ENCODE measurements around the gene MXRA8. TPM values are rescaled to one million over a fixed set of nuclear protein-coding genes. Genes with fewer than 3 reads are reported as not detected.

Gene MXRA8
- total and polyA plus RNA-seq, 8 donors: 23.3 to 203 (median 42.9) TPM

- Histone ChIP-seq H3K4me1 (peaks cover 26 to 41% (median 38%) of the 10 kb centered on the region in 4 donors), H3K4me3 (no peak overlapping the region), H3K9me3 (no peaks in the 10 kb centered on the region), H3K27me3 (no peaks in the 10 kb centered on the region), H3K36me3 (peaks cover 0 to 37% (median 26%) of the 10 kb centered on the region in 4 donors), H3K27ac (peak overlapping the region in 3 of 5 donors; percentile 2 to 98 (median 95))
- no peak for TF ChIP-seq POLR2A (IDR thresholded peaks at IDR 0.05)
- no peak for TF ChIP-seq CTCF (IDR thresholded peaks at IDR 0.05)
- no peak for TF ChIP-seq POLR2AphosphoS5 (IDR thresholded peaks at IDR 0.05)
- TF ChIP-seq EP300 (IDR thresholded peaks at IDR 0.05): no peak
- WGBS, 5 donors: 80 to 90% (median 83%) methylated on average over 10 of the region's 10 CpGs
- DNase-seq: no peak
- intact Hi-C loops (cut with DNase I; ENCODE audit: low total_unique reads): no loop called here
Observed at GRCh38 chr1:1376551-1377226, 18.3 kb upstream of the MXRA8 start.

GRCh38 chr1:1374929-1375662, 16.7 kb upstream of the MXRA8 start, which contains the start of gene AURKAIP1:
Gene AURKAIP1 (minus strand): TSS chr1:1375207. CDS start chr1:1374756, 451 bp downstream.
- WGBS, 5 donors: 0 to 1% (median 0%) methylated on average over 42 to 85 of the region's 85 CpGs
- peaks cover 0 to 26% (median 16%) of the 10 kb centered on the region in 4 donors for H3K36me3 ChIP-seq
- peak within 1 kb of the TSS; percentile 90 to 98 (median 95) for H3K27ac ChIP-seq
- no peaks in the 10 kb centered on the region for H3K9me3 ChIP-seq
- TF ChIP-seq POLR2AphosphoS5 (IDR thresholded peaks at IDR 0.05) (peak; percentile 67 to 96 (median 76)), POLR2A (IDR thresholded peaks at IDR 0.05) (peak in 1 of 4 donors; percentile 24), CTCF (IDR thresholded peaks at IDR 0.05) (peak in 2 of 7 experiments; percentile 29), EP300 (IDR thresholded peaks at IDR 0.05) (no peak)
- intact Hi-C loops (cut with DNase I; ENCODE audit: low total_unique reads): no loop called here
- H3K4me1 ChIP-seq: peaks cover 29 to 47% (median 43%) of the 10 kb centered on the region in 4 donors
- H3K4me3 ChIP-seq: peak within 1 kb of the TSS; percentile 62 to 100 (median 90)
- no peaks in the 10 kb centered on the region for H3K27me3 ChIP-seq
- DNase-seq: peak; percentile 98 to 100

GRCh38 chr1:1374589-1374928, 16.2 kb upstream of the MXRA8 start:
- 0 to 1% (median 1%) methylated on average over 18 to 24 of the region's 24 CpGs; no CpG with 5 or more reads in 1 of the 5 donors for WGBS, 5 donors

More at GRCh38 chr1:1374589-1374928, 16.2 kb upstream of the MXRA8 start:
- intact Hi-C loops (cut with DNase I; ENCODE audit: low total_unique reads): no loop called here
- Histone ChIP-seq H3K4me1 (peaks cover 29 to 47% (median 43%) of the 10 kb centered on the region in 4 donors), H3K27me3 (no peaks in the 10 kb centered on the region), H3K4me3 (peak overlapping the region; percentile 62 to 100 (median 90)), H3K36me3 (peaks cover 0 to 25% (median 15%) of the 10 kb centered on the region in 4 donors), H3K27ac (peak overlapping the region; percentile 90 to 98 (median 95)), H3K9me3 (no peaks in the 10 kb centered on the region)
- TF ChIP-seq EP300 (IDR thresholded peaks at IDR 0.05): no peak
- TF ChIP-seq CTCF (IDR thresholded peaks at IDR 0.05): no peak
- no peak for TF ChIP-seq POLR2AphosphoS5 (IDR thresholded peaks at IDR 0.05)
- TF ChIP-seq POLR2A (IDR thresholded peaks at IDR 0.05): no peak
- DNase-seq: no peak
